ENCODE measurements around the gene BLOC1S1.

BLOC1S1 gene

DNA sequence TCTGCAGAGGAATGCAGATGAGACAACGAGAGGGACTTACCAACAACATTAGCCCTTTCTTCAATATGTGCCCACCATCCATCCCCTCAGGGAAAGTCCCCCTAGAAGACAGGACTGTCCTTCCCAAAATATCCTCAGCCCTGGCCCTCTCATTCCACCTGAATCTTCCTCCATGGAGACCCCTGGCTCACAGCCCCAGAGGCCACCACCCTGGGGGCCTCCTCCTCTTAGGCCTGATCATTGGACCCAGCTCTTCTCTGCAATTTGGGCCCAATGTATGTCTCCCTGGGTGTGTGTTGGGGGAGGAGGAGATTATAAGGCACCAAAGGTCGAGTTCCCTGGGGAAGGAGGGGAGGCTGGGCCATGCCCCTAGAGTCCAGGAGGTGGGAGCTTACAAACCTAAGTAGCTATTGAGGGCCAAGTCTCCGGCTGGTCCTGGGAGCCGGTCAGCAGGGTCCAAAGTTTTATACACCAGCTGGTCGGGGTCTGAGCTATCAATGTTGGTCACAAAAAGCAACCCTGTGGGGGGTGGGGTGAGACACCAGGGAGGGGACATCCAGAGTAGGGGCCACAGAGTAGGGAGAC, 16.3 kb upstream of the BLOC1S1 start:
- TF ChIP-seq NFIC (IDR thresholded peaks at IDR 0.05) (no peak), CREB1 (IDR thresholded peaks at IDR 0.05; ENCODE audit: low read depth) (no peak), YY1 (IDR thresholded peaks at IDR 0.05; ENCODE audit: low read depth) (no peak), TAF1 (IDR thresholded peaks at IDR 0.05; ENCODE audit: low read depth) (no peak), EP300 (IDR thresholded peaks at IDR 0.05; ENCODE audit: borderline replicate concordance) (no peak), TEAD4 (IDR thresholded peaks at IDR 0.05) (no peak), RAD21 (IDR thresholded peaks at IDR 0.05; ENCODE audit: low read depth) (no peak), FOXM1 (IDR thresholded peaks at IDR 0.05; ENCODE audit: borderline replicate concordance, low read depth) (no peak), TCF12 (IDR thresholded peaks at IDR 0.05; ENCODE audit: low read depth) (no peak), ZBTB7A (IDR thresholded peaks at IDR 0.05; ENCODE audit: low read depth) (no peak)
- TF ChIP-seq, protein P1, sequence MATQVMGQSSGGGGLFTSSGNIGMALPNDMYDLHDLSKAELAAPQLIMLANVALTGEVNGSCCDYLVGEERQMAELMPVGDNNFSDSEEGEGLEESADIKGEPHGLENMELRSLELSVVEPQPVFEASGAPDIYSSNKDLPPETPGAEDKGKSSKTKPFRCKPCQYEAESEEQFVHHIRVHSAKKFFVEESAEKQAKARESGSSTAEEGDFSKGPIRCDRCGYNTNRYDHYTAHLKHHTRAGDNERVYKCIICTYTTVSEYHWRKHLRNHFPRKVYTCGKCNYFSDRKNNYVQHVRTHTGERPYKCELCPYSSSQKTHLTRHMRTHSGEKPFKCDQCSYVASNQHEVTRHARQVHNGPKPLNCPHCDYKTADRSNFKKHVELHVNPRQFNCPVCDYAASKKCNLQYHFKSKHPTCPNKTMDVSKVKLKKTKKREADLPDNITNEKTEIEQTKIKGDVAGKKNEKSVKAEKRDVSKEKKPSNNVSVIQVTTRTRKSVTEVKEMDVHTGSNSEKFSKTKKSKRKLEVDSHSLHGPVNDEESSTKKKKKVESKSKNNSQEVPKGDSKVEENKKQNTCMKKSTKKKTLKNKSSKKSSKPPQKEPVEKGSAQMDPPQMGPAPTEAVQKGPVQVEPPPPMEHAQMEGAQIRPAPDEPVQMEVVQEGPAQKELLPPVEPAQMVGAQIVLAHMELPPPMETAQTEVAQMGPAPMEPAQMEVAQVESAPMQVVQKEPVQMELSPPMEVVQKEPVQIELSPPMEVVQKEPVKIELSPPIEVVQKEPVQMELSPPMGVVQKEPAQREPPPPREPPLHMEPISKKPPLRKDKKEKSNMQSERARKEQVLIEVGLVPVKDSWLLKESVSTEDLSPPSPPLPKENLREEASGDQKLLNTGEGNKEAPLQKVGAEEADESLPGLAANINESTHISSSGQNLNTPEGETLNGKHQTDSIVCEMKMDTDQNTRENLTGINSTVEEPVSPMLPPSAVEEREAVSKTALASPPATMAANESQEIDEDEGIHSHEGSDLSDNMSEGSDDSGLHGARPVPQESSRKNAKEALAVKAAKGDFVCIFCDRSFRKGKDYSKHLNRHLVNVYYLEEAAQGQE (IDR thresholded peaks at IDR 0.05; ENCODE audit: low read depth) = no peak
- TF ChIP-seq, protein P2, sequence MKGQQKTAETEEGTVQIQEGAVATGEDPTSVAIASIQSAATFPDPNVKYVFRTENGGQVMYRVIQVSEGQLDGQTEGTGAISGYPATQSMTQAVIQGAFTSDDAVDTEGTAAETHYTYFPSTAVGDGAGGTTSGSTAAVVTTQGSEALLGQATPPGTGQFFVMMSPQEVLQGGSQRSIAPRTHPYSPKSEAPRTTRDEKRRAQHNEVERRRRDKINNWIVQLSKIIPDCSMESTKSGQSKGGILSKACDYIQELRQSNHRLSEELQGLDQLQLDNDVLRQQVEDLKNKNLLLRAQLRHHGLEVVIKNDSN (IDR thresholded peaks at IDR 0.05) = no peak
- TF ChIP-seq, protein P3, sequence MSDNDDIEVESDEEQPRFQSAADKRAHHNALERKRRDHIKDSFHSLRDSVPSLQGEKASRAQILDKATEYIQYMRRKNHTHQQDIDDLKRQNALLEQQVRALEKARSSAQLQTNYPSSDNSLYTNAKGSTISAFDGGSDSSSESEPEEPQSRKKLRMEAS (IDR thresholded peaks at IDR 0.05) = no peak

DNA sequence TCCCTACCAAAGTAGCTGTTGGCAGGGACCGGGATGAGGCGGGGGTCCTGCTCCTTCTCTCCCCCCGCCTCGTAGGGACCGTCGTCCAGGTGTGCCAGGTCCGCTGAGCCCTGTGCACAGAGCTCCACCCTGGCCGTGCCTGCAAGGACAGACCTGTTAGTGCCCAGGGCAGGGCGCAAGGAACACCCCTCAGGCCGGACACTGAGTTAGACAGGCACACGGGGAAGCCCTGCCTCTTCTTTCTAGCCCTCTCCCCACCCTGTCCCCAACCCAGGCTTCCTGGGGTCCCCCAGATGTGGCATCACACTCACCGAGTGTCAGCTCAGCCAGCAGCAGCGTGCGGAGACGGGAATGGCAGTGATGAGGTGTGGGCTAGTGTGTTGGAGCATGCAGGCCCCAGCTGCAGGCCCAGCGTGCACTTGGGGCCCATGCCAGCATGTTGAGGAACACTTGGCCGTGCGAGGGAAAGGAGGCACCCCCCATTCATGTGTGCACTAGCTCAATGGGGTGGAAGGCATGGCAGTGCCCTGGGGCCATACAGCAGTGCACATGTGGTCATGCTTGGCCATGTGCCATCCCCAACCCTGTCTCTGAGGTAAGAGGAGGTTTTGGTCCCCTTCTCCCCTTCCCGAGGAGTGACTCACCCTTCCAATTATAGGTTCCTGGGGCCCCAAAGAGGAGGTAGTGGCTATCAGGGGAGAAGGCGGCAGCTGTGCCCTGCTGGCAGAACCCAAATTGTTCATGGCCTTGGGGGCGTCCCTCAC, 15.4 kb upstream of the BLOC1S1 start:
- TF ChIP-seq CREB1 (IDR thresholded peaks at IDR 0.05; ENCODE audit: low read depth) = no peak
- no peak for TF ChIP-seq YY1 (IDR thresholded peaks at IDR 0.05; ENCODE audit: low read depth)
- TF ChIP-seq ZBTB7A (IDR thresholded peaks at IDR 0.05; ENCODE audit: low read depth) = no peak
- no peak for TF ChIP-seq RAD21 (IDR thresholded peaks at IDR 0.05; ENCODE audit: low read depth)
- no peak for TF ChIP-seq CEBPB (IDR thresholded peaks at IDR 0.05)
- no peak for TF ChIP-seq EP300 (IDR thresholded peaks at IDR 0.05; ENCODE audit: borderline replicate concordance)
- TF ChIP-seq, protein P3 (IDR thresholded peaks at IDR 0.05) = no peak
- TF ChIP-seq, protein P2 (IDR thresholded peaks at IDR 0.05) = no peak
- no peak for TF ChIP-seq FOXM1 (IDR thresholded peaks at IDR 0.05; ENCODE audit: borderline replicate concordance, low read depth)
- TF ChIP-seq, protein P1 (IDR thresholded peaks at IDR 0.05; ENCODE audit: low read depth) = no peak
- no peak for TF ChIP-seq NFIC (IDR thresholded peaks at IDR 0.05)
- TF ChIP-seq EGR1 (IDR thresholded peaks at IDR 0.05) = no peak
- no peak for TF ChIP-seq TEAD4 (IDR thresholded peaks at IDR 0.05)
- TF ChIP-seq TAF1 (IDR thresholded peaks at IDR 0.05; ENCODE audit: low read depth) = no peak
- TF ChIP-seq TCF12 (IDR thresholded peaks at IDR 0.05; ENCODE audit: low read depth) = no peak

DNA sequence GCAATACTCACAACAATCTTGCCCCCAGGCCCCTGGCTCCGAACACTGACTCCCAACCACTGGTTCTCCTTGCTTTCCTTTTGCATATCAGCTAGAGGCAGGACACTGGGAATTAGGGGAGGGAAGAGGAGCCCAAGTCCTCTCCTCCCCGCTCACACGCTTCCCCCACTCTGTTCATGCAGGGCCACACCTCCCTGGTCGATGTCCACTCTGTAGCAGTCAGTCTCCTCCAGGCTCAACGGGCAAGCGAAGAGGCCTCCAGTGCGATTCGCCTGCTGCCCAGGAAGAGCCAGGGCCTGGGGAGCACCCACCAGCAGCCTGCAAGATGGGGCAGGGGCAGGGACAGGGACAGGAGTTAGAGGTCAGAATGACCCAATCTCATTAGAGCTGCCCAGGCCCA, 13.0 kb upstream of the BLOC1S1 start:
- TF ChIP-seq, protein P3 (IDR thresholded peaks at IDR 0.05) = no peak
- no peak for TF ChIP-seq ZBTB7A (IDR thresholded peaks at IDR 0.05; ENCODE audit: low read depth)

DNA sequence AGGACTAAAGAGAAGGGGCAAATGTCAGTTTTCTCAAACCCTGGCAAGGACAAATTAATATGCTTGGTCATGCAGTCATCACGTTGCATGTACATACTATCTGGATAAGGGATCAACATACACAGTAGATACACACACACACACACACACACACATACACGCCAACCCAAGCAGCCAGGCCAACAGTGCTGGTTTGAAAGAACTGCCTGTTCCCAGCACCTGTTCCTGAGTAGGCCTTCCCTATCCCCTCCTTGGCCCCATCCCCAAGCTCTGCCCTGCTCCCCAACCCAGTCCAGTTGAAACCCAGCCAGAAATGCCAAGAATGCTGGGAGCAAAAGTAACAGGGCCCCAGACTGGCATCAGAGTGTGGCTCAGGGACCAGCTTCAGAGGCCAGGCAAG, 12.6 kb upstream of the BLOC1S1 start:
- TF ChIP-seq, protein P2 (IDR thresholded peaks at IDR 0.05) = no peak
- TF ChIP-seq FOXM1 (IDR thresholded peaks at IDR 0.05; ENCODE audit: borderline replicate concordance, low read depth) (no peak), CEBPB (IDR thresholded peaks at IDR 0.05) (no peak), TCF12 (IDR thresholded peaks at IDR 0.05; ENCODE audit: low read depth) (no peak)
- TF ChIP-seq, protein P1 (IDR thresholded peaks at IDR 0.05; ENCODE audit: low read depth) = no peak

Measured in Ishikawa (cell line).